RWPE1 (cell line): Measurements from ENCODE around the gene TFG.
"Not testable (repeated sequence)": the region's sequence is repeated elsewhere in the genome, so short reads cannot be mapped to it uniquely, and the experiment has no call there.

Experiments used
- CTCF ChIA-PET: fragments of 350-600 bp; sonication (Branson Sonifier 250); formaldehyde crosslinking; extraction: SDS; loops from one replicate; lab custom pipeline; 2021; lab: Yijun Ruan, JAX
- POLR2A ChIA-PET: fragments of 400-600 bp; formaldehyde crosslinking; extraction: SDS; loops from one replicate; lab custom pipeline; 2020; ENCODE audit warnings: antibody characterized with exemption; ENCODE audit not compliant: low non-redundant PET; lab: Yijun Ruan, JAX
- DNase-seq: peaks from one replicate; pipeline ENCODE4 v3.0.0; 2012; ENCODE audit warnings: low spot score
- H3K27ac ChIP-seq: fragments of 450-650 bp; 2 replicates; pipeline ENCODE4 v1.5.1; 2017
- TF ChIP-seq, protein P1 (sequence below): fragments of 450-650 bp; conservative IDR thresholded peaks from 2 replicates; pipeline ENCODE4 v1.5.1; 2017; ENCODE audit warnings: low read depth, mild to moderate bottlenecking

Gene TFG

GRCh38 chr3:100708989-100709841 is at the start of gene TFG:
TFG (plus strand) TSS chr3:100709494; CDS start chr3:100713686, 4,192 bp downstream.
- POLR2A ChIA-PET = interaction anchor here (0.7 to 1.0 kb wide), 3 partner anchors 432 to 968 kb away, joined by 3 to 4 read pairs (median 3); partner anchors contain the start of gene ZBTB11
- peak; percentile 100 for DNase-seq
- peak within 1 kb of the TSS; percentile 92 for H3K27ac ChIP-seq
- CTCF ChIA-PET = interaction anchor here (0.8 to 0.9 kb wide), 2 partner anchors 11 to 106 kb away, joined by 4 read pairs; no protein-coding TSS in a partner anchor
- TF ChIP-seq, protein P1, sequence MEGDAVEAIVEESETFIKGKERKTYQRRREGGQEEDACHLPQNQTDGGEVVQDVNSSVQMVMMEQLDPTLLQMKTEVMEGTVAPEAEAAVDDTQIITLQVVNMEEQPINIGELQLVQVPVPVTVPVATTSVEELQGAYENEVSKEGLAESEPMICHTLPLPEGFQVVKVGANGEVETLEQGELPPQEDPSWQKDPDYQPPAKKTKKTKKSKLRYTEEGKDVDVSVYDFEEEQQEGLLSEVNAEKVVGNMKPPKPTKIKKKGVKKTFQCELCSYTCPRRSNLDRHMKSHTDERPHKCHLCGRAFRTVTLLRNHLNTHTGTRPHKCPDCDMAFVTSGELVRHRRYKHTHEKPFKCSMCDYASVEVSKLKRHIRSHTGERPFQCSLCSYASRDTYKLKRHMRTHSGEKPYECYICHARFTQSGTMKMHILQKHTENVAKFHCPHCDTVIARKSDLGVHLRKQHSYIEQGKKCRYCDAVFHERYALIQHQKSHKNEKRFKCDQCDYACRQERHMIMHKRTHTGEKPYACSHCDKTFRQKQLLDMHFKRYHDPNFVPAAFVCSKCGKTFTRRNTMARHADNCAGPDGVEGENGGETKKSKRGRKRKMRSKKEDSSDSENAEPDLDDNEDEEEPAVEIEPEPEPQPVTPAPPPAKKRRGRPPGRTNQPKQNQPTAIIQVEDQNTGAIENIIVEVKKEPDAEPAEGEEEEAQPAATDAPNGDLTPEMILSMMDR = no peak

DNA sequence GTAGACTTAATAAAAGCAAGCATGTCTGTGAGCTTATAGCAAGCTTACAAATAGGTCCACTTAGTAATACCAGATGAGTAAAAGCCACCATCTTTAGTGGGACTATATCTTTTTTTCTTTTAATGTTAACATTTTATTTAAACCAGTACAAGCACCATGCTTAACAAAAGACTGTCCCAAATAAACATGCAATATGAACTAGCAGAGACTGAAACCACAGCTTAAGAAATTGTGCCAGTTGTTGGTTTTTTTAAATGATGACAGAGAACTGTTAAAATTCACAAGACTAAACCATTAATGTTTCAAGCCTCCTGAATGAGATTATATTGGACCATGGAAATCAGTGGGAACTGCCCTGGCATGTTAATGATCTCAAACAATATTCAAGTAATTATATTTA is 48.0 kb upstream of the TFG start:
- POLR2A ChIA-PET, H3K27ac ChIP-seq, DNase-seq: not testable (repeated sequence)
- CTCF ChIA-PET = interaction anchor here (0.6 kb wide), 1 partner anchor 11 kb away, joined by 4 read pairs; no protein-coding TSS in a partner anchor

- POLR2A ChIA-PET = no interaction called here
- TF ChIP-seq, protein P1 = no peak
- CTCF ChIA-PET = no interaction called here
Observed at GRCh38 chr3:100662113-100662823, 47.0 kb upstream of the TFG start.

DNA sequence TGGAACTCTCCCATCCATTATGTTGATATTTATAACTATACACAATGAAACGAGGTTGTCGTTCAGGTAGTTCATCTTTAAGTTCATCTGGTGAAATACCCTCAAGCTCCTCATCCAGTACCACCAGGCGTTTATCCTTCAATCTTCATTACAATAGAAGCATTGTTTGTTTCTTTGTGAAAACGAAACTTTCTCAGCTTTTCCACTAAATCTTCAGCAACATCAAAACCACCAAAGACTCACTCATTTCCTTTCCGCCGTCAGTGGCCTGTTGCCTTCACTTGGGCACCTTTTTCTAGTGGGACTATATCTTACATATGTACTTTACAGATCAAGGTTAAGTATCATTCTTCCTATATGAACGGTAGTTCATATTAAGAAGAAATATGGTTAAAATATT is 44.1 kb upstream of the TFG start:
- ChIA-PET CTCF (no interaction called here), POLR2A (no interaction called here)
- TF ChIP-seq, protein P1 = no peak
- DNase-seq = no peak
- no peak overlapping the region for H3K27ac ChIP-seq

More at GRCh38 chr3:100662113-100662823, 47.0 kb upstream of the TFG start:
- peak; percentile 4 for DNase-seq
- H3K27ac ChIP-seq = no peak overlapping the region

- POLR2A ChIA-PET, H3K27ac ChIP-seq, DNase-seq, CTCF ChIA-PET: not testable (repeated sequence)
Observed at GRCh38 chr3:100666699-100667098, 42.6 kb upstream of the TFG start.

DNA sequence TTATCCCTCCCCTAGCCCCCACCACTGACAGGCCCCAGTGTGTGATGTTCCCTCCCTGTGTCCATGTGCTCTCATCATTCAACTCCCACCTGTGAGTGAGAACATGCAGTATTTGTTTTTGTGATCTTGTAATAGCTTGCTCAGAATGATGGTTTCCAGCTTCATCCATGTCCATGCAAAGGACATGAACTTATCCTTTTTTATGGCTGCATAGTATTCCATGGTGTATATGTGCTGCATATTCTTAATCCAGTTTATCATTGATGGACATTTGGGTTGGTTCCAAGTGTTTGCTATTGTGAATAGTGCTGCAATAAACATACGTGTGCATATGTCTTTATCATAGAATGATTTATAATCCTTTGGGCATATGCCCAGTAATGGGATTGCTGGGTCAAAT is 42.0 kb upstream of the TFG start:
- CTCF ChIA-PET, H3K27ac ChIP-seq, DNase-seq, POLR2A ChIA-PET: not testable (repeated sequence)

GRCh38 chr3:100670995-100671394 is 38.3 kb upstream of the TFG start:
- POLR2A ChIA-PET, CTCF ChIA-PET, H3K27ac ChIP-seq, DNase-seq: not testable (repeated sequence)

DNA sequence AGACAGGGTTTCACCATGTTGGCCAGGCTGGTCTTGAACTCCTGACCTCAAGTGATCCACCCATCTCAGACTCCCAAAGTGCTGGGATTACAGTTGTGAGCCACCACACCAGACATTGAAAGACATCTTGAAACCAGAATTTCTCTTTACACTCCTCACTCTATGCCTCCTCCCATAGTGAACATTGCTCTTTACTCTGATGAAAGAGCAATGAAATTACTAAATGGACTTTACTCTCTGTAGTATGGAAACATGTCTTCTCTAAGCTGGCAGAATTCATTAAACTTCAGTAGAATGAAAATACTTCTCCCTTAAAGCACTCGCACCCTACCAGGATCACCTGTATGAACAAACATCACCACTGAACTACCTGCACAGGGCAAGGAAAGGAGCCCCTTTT is 27.8 kb upstream of the TFG start:
- ChIA-PET CTCF (no interaction called here), POLR2A (no interaction called here)
- TF ChIP-seq, protein P1 = no peak
- H3K27ac ChIP-seq = no peak overlapping the region
- no peak for DNase-seq
